CD4-positive, alpha-beta memory T cell (primary cell): ENCODE results near the gene CABLES1. TPM values are rescaled to one million over a fixed set of nuclear protein-coding genes. Genes with fewer than 3 reads are reported as not detected.
"Not testable (repeated sequence)": the region's sequence is repeated elsewhere in the genome, so short reads cannot be mapped to it uniquely, and the experiment has no call there.

Experiments used
- CTCF ChIA-PET: fragments of 350-600 bp; sonication (Branson Sonifier 250); formaldehyde crosslinking; loops from one replicate; lab custom pipeline; 2021; ENCODE audit warnings: inconsistent platforms; ENCODE audit not compliant: partially characterized antibody; lab: Charles Lee
- POLR2A ChIA-PET: fragments of 350-600 bp; sonication (Branson Sonifier 250); formaldehyde crosslinking; loops from one replicate; lab custom pipeline; 2021; ENCODE audit not compliant: partially characterized antibody; lab: Charles Lee
- DNase-seq, 5 donors: peaks; one replicate each; pipeline versions ENCODE4 v3.0.0 to v3.0.0-alpha.2; 2020 to 2022; ENCODE audit warnings: mixed read lengths in 1 of 5
- H3K27ac ChIP-seq: one replicate; pipeline ENCODE4 v1.7.0; 2013; ENCODE audit warnings: low read depth, low read length
- H3K27me3 ChIP-seq: 2 replicates; pipeline ENCODE4 v1.7.0; 2013; ENCODE audit warnings: mild to moderate bottlenecking, low read length, moderate library complexity; ENCODE audit not compliant: insufficient read depth
- H3K36me3 ChIP-seq: 2 replicates; pipeline ENCODE4 v1.7.0; 2013; ENCODE audit warnings: mild to moderate bottlenecking, low read length, moderate library complexity; ENCODE audit not compliant: insufficient read depth
- H3K4me1 ChIP-seq: 2 replicates; pipeline ENCODE4 v1.7.0; 2013; ENCODE audit warnings: mild to moderate bottlenecking, low read length, moderate library complexity; ENCODE audit not compliant: insufficient read depth
- H3K4me3 ChIP-seq, 2 donors: one replicate each; pipeline ENCODE4 v1.7.0; 2013; ENCODE audit warnings: low read length in 2 of 2, mild to moderate bottlenecking in 1 of 2
- H3K9me3 ChIP-seq, 2 donors: one replicate each; pipeline ENCODE4 v1.7.0; 2013; ENCODE audit warnings: low read length in 2 of 2, control low read depth in 1 of 2; ENCODE audit not compliant: control insufficient read depth in 1 of 2
- H3K27ac Mint-ChIP-seq, 7 donors: one replicate each; pipeline ENCODE4 v1.8.0; 2020 to 2021; ENCODE audit warnings: mixed read lengths in 7 of 7, mild to moderate bottlenecking in 6 of 7, inconsistent platforms in 3 of 7, moderate library complexity in 3 of 7
- H3K27me3 Mint-ChIP-seq, 2 donors: one replicate each; pipeline ENCODE4 v1.8.0; 2020 to 2021; ENCODE audit warnings: mixed read lengths in 2 of 2
- H3K36me3 Mint-ChIP-seq, 2 donors: one replicate each; pipeline ENCODE4 v1.8.0; 2020 to 2021; ENCODE audit warnings: mixed read lengths in 2 of 2, inconsistent platforms in 1 of 2, mild to moderate bottlenecking in 1 of 2
- H3K4me1 Mint-ChIP-seq, 4 donors: one replicate each; pipeline ENCODE4 v1.8.0; 2020 to 2021; ENCODE audit warnings: mixed read lengths in 4 of 4, mild to moderate bottlenecking in 1 of 4
- H3K4me3 Mint-ChIP-seq, 8 donors: one replicate each; pipeline ENCODE4 v1.8.0; 2020 to 2021; ENCODE audit warnings: mixed read lengths in 8 of 8, mild to moderate bottlenecking in 7 of 8, moderate library complexity in 6 of 8, inconsistent platforms in 3 of 8
- H3K9me3 Mint-ChIP-seq, 8 donors: one replicate each; pipeline ENCODE4 v1.8.0; 2020 to 2021; ENCODE audit warnings: mixed read lengths in 8 of 8, mild to moderate bottlenecking in 5 of 8, inconsistent platforms in 3 of 8, moderate library complexity in 1 of 8
- intact Hi-C: fragments of 100-400 bp; cut with micrococcal nuclease; formaldehyde crosslinking; loops from one replicate; pipeline ENCODE4 v1.15.1; 2023
- polyA plus RNA-seq, 2 donors: library from polyadenylated mRNA; unstranded; fragments of 300-500 nt; fragmentation: Illumina TruSeq; gene quantifications; one replicate each; pipeline ENCODE4 v1.2.3, GENCODE V29; 2021
- total RNA-seq, 2 experiments: library from RNA; stranded (reverse); gene quantifications; one replicate each; pipeline ENCODE4 v1.2.3, GENCODE V29; 2021

The CABLES1 gene
- total and polyA plus RNA-seq, 4 experiments from 2014 or later, result 0.15 TPM; not detected in 3

GRCh38 chr18:23093772-23094171, 41.5 kb upstream of the CABLES1 start:
- H3K4me1 Mint-ChIP-seq, result peaks cover 0 to 5% (median 1%) of the 10 kb centered on the region in 4 donors
- intact Hi-C loops, result loop anchor here (5.0 kb wide), 1 partner anchor 46 kb away; no protein-coding TSS in a partner anchor
- CTCF ChIA-PET, result no interaction called here

DNA sequence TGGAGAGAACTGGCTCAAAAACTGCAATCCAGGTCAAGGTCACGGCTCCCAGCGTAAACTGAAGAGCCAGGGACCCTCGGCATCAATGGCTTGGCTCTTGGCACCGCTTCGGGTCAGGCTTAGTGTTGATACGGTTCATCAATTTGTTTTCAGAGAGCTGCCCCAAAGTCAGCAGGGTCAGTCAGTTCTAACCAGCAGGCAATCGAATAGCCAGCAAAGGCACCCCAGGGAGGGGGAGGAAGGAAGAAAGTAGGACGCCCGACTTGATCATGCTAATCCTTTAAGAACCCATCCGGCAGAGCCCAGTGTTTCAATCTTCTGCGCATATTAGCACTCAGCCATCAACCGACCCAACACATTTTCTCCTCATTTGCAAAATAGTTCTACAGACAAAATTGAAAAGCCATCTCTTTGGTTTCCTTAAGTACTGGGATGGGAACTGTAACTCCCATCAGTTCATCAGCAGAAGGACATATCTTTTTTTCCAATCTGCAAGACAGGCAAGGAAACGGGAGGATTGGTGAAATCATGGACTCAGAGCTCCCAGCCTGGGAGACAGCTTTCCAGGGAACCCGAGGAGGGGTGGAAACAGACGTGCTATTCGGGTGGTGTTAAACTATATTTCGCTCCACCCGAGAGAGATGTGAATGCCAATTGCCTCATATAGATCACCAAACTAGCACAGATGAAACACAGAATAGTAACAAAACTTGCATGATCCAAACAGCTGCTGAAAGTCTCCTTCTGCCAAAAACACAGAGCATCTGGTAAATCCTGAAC, 40.7 kb upstream of the CABLES1 start:
- Histone ChIP-seq H3K27ac (no peak overlapping the region), H3K36me3 (no peaks in the 10 kb centered on the region), H3K9me3 (no peaks in the 10 kb centered on the region), H3K4me3 (no peak overlapping the region), H3K27me3 (no peaks in the 10 kb centered on the region), H3K4me1 (no peaks in the 10 kb centered on the region)
- DNase-seq, result no peak
- Mint-ChIP-seq H3K9me3 (no peaks in the 10 kb centered on the region), H3K27ac (no peak overlapping the region), H3K4me3 (no peak overlapping the region), H3K4me1 (peaks cover 0 to 5% (median 1%) of the 10 kb centered on the region in 4 donors), H3K27me3 (peaks cover 0 to 3% of the 10 kb centered on the region in 2 donors), H3K36me3 (no peaks in the 10 kb centered on the region)
- intact Hi-C loops, result loop anchor here (5.0 kb wide), 1 partner anchor 47 kb away; no protein-coding TSS in a partner anchor
- CTCF ChIA-PET, result no interaction called here
- POLR2A ChIA-PET, result no interaction called here

More at GRCh38 chr18:23093772-23094171, 41.5 kb upstream of the CABLES1 start:
- no peak overlapping the region for H3K27ac ChIP-seq
- peak overlapping the region in 1 of 8 donors; percentile 27 for H3K4me3 Mint-ChIP-seq
- no peaks in the 10 kb centered on the region for H3K9me3 Mint-ChIP-seq
- H3K4me1 ChIP-seq, result no peaks in the 10 kb centered on the region
- no peaks in the 10 kb centered on the region for H3K36me3 ChIP-seq
- no peaks in the 10 kb centered on the region for H3K36me3 Mint-ChIP-seq
- no peaks in the 10 kb centered on the region for H3K9me3 ChIP-seq
- H3K4me3 ChIP-seq, result no peak overlapping the region
- peaks cover 0 to 3% of the 10 kb centered on the region in 2 donors for H3K27me3 Mint-ChIP-seq
- DNase-seq, result no peak
- no peak overlapping the region for H3K27ac Mint-ChIP-seq
- POLR2A ChIA-PET, result no interaction called here
- H3K27me3 ChIP-seq, result no peaks in the 10 kb centered on the region

DNA sequence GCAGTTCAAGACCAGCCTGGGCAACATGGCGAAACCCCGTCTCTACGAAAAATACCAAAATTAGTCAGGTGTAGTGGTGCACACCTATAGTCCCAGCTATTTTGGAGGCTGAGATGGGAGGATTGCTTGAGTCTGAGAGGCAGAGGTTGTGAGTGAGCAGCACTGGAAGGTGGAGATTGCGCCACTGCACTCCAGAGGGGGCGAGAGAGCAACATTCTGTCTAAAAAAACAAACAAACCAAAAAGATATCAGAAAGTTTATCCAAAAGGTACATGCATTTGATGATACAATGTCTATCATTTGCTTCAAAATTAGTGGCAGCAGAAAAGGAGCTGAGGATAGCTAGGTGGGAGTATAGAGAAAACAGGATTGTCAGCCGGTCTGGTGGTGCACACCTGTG, 39.8 kb upstream of the CABLES1 start:
- Histone ChIP-seq H3K27me3 (no peaks in the 10 kb centered on the region), H3K9me3 (no peaks in the 10 kb centered on the region), H3K4me1 (no peaks in the 10 kb centered on the region), H3K27ac (no peak overlapping the region), H3K4me3 (no peak overlapping the region), H3K36me3 (no peaks in the 10 kb centered on the region)
- H3K27ac Mint-ChIP-seq, result no peak overlapping the region
- H3K27me3 Mint-ChIP-seq, result peaks cover 0 to 3% of the 10 kb centered on the region in 2 donors
- intact Hi-C loops, result no loop called here
- ChIA-PET POLR2A (no interaction called here), CTCF (no interaction called here)
- H3K9me3 Mint-ChIP-seq, result no peaks in the 10 kb centered on the region
- no peak for DNase-seq
- no peak overlapping the region for H3K4me3 Mint-ChIP-seq
- H3K4me1 Mint-ChIP-seq, result peaks cover 0 to 5% (median 1%) of the 10 kb centered on the region in 4 donors
- H3K36me3 Mint-ChIP-seq, result no peaks in the 10 kb centered on the region

DNA sequence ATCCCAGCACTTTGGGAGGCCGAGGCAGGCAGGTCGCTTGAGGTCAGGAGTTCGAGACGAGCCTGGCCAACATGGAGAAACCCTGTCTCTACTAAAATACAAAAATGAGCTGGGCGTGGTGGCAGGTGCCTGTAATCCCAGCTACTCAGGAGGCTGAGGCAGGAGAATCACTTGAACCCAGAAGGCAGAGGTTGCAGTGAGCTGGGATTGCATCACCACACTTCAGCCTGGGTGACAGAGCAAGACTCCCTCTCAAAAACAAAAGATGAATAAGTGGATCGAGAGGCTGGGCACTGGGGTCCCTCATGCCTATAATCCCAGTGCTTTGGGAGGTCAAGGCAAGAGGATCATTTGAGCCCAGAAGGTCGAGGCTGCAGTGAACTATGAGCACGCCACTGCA, 38.3 kb upstream of the CABLES1 start:
- H3K9me3 ChIP-seq, H3K36me3 Mint-ChIP-seq, H3K27me3 ChIP-seq, H3K36me3 ChIP-seq, H3K4me1 Mint-ChIP-seq, DNase-seq, H3K9me3 Mint-ChIP-seq, H3K27ac ChIP-seq, H3K4me3 ChIP-seq, CTCF ChIA-PET, intact Hi-C loops, H3K4me1 ChIP-seq, POLR2A ChIA-PET, H3K4me3 Mint-ChIP-seq, H3K27ac Mint-ChIP-seq, H3K27me3 Mint-ChIP-seq: not testable (repeated sequence)

GRCh38 chr18:23099621-23100020, 35.7 kb upstream of the CABLES1 start:
- Mint-ChIP-seq H3K27me3 (peaks cover 0 to under 1% of the 10 kb centered on the region in 2 donors), H3K4me3 (no peak overlapping the region), H3K9me3 (no peaks in the 10 kb centered on the region), H3K27ac (no peak overlapping the region), H3K36me3 (no peaks in the 10 kb centered on the region), H3K4me1 (no peaks in the 10 kb centered on the region)
- H3K36me3 ChIP-seq, result no peaks in the 10 kb centered on the region
- H3K4me3 ChIP-seq, result no peak overlapping the region
- DNase-seq, result no peak
- no peaks in the 10 kb centered on the region for H3K9me3 ChIP-seq
- no peak overlapping the region for H3K27ac ChIP-seq
- intact Hi-C loops, result no loop called here
- no peaks in the 10 kb centered on the region for H3K4me1 ChIP-seq
- no peaks in the 10 kb centered on the region for H3K27me3 ChIP-seq
- ChIA-PET POLR2A (no interaction called here), CTCF (no interaction called here)

GRCh38 chr18:23101861-23102432, 33.3 kb upstream of the CABLES1 start:
- no peaks in the 10 kb centered on the region for H3K4me1 Mint-ChIP-seq
- Histone ChIP-seq H3K27me3 (no peaks in the 10 kb centered on the region), H3K9me3 (no peaks in the 10 kb centered on the region), H3K27ac (no peak overlapping the region), H3K36me3 (no peaks in the 10 kb centered on the region), H3K4me3 (no peak overlapping the region), H3K4me1 (no peaks in the 10 kb centered on the region)
- POLR2A ChIA-PET, result no interaction called here
- CTCF ChIA-PET, result interaction anchor here (0.9 kb wide), 1 partner anchor 14 kb away, joined by 3 read pairs; no protein-coding TSS in a partner anchor
- DNase-seq, result no peak
- H3K4me3 Mint-ChIP-seq, result no peak overlapping the region
- H3K27me3 Mint-ChIP-seq, result peaks cover 0 to 2% of the 10 kb centered on the region in 2 donors
- no peak overlapping the region for H3K27ac Mint-ChIP-seq
- intact Hi-C loops, result no loop called here
- H3K9me3 Mint-ChIP-seq, result no peaks in the 10 kb centered on the region
- no peaks in the 10 kb centered on the region for H3K36me3 Mint-ChIP-seq

DNA sequence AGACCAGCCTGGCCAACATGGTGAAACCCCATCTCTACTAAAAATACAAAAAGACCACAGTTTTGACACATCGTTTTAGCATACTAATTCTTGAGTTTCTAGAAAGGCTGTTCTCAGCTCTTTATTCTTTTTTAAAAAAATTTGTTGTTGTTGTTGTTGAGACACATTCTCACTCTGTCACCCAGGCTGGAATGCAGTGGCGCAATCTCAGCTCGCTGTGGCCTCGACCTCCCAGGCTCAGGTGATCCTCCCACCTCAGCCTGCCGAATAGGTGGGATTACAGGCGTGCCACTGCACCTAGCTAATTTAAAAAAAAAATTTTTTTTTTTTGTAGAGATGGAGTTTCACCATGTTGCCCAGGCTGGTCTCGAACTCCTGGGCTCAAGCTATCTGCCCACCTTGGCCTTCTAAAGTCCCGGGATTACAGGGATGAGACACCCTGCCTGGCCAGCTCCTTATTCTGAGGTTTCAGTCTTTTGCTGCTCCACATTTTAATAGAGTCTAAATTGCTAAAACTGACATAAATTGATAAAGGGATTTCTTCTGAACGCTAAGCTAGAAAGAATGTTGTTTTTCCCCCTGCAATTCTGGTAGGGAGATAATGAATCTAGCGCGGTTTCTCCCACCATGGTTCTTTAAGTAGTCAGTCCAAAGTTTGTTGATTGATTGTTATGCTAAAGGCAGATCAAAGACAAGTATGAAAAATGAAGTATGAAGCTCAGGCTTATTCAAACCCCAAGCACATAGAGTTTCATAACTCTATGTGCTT, 32.6 kb upstream of the CABLES1 start:
- H3K27ac ChIP-seq, result no peak overlapping the region
- no peaks in the 10 kb centered on the region for H3K27me3 ChIP-seq
- Mint-ChIP-seq H3K4me3 (no peak overlapping the region), H3K27ac (no peak overlapping the region), H3K36me3 (no peaks in the 10 kb centered on the region), H3K27me3 (peaks cover 0 to 2% of the 10 kb centered on the region in 2 donors), H3K9me3 (no peaks in the 10 kb centered on the region), H3K4me1 (no peaks in the 10 kb centered on the region)
- no peaks in the 10 kb centered on the region for H3K4me1 ChIP-seq
- DNase-seq, result no peak
- intact Hi-C loops, result no loop called here
- H3K36me3 ChIP-seq, result no peaks in the 10 kb centered on the region
- CTCF ChIA-PET, result interaction anchor here (0.9 to 1.2 kb wide), 2 partner anchors 15 to 309 kb away, joined by 3 to 4 read pairs; no protein-coding TSS in a partner anchor
- H3K4me3 ChIP-seq, result no peak overlapping the region
- no peaks in the 10 kb centered on the region for H3K9me3 ChIP-seq
- POLR2A ChIA-PET, result no interaction called here
